Sigmoid colon (tissue), 7 donors: ENCODE results near the gene DMTF1. TPM values are rescaled to one million over a fixed set of nuclear protein-coding genes. Genes with fewer than 3 reads are reported as not detected.
"Not testable (repeated sequence)": the region's sequence is repeated elsewhere in the genome, so short reads cannot be mapped to it uniquely, and the experiment has no call there.

Experiments used
- DNase-seq: peaks from one replicate; pipeline ENCODE4 v3.0.0-alpha.2; 2019
- H3K27ac ChIP-seq, 4 donors: fragments of 200-600 bp; sonication (generic); one replicate each; pipeline ENCODE4 v1.5.1; 2016 to 2019; ENCODE audit warnings: mild to moderate bottlenecking in 1 of 4
- H3K27me3 ChIP-seq, 3 donors: fragments of 200-600 bp; sonication (generic); one replicate each; pipeline ENCODE4 v1.5.1; 2019; ENCODE audit warnings: mild to moderate bottlenecking in 1 of 3
- H3K36me3 ChIP-seq, 4 donors: fragments of 200-600 bp; sonication (generic); one replicate each; pipeline ENCODE4 v1.5.1; 2016 to 2019
- H3K4me1 ChIP-seq, 4 donors: fragments of 200-600 bp; sonication (generic); one replicate each; pipeline ENCODE4 v1.5.1; 2017 to 2019
- H3K4me3 ChIP-seq, 4 donors: fragments of 200-600 bp; sonication (generic); one replicate each; pipeline ENCODE4 v1.5.1; 2017 to 2019; ENCODE audit warnings: mild to moderate bottlenecking in 2 of 4, moderate library complexity in 1 of 4
- H3K9me3 ChIP-seq, 4 donors: fragments of 200-600 bp in 3 of 4; sonication (generic) in 3 of 4; one replicate each; pipeline versions ENCODE4 v1.5.1 to v1.6.1; 2013 to 2019
- CTCF ChIP-seq, 4 experiments: fragments of 450-650 bp in 3 of 4; fragments of 200-600 bp in 1 of 4; IDR thresholded peaks; one replicate each; pipeline ENCODE4 v1.5.1; 2016 to 2019; ENCODE audit warnings: antibody characterized with exemption in 4 of 4, mild to moderate bottlenecking in 3 of 4, moderate library complexity in 2 of 4
- EP300 ChIP-seq, 4 donors: sonication (generic); formaldehyde crosslinking; IDR thresholded peaks; one replicate each; pipeline ENCODE4 v1.6.1; 2017; ENCODE audit warnings: antibody characterized with exemption in 4 of 4
- POLR2A ChIP-seq, 2 donors: fragments of 450-650 bp; IDR thresholded peaks; one replicate each; pipeline ENCODE4 v1.6.1; 2016; ENCODE audit warnings: antibody characterized with exemption in 2 of 2, mild to moderate bottlenecking in 2 of 2, moderate library complexity in 2 of 2
- POLR2AphosphoS5 ChIP-seq, 4 donors: sonication (generic); formaldehyde crosslinking; IDR thresholded peaks; one replicate each; pipeline ENCODE4 v1.6.1; 2017; ENCODE audit warnings: antibody characterized with exemption in 4 of 4
- WGBS, 2 donors: extraction: QIAGEN DNeasy Blood & Tissue Kit; methylation state at CpG; one replicate each; pipeline ENCODE4 v1.1.7; 2013; 5-methylcytosine and 5-hydroxymethylcytosine counted together
- intact Hi-C: fragments of 100-400 bp; cut with DNase I; formaldehyde crosslinking; loops from one replicate; pipeline ENCODE4 v1.15.1; 2023
- polyA plus RNA-seq, 3 donors: library from polyadenylated mRNA; stranded (reverse); fragments of 200-250 nt; gene quantifications; one replicate each; pipeline ENCODE4 v1.2.3, GENCODE V29; 2013
- total RNA-seq, 4 donors: library from RNA; depleted of rRNA; stranded (reverse); fragments of >200 nt; gene quantifications; one replicate each; pipeline ENCODE4 v1.1.0, GENCODE V29; 2016
- donor health status: healthy with polysubstance abuse.
- donor health status: Bipolar disorder and iron deficiency.
- donor health status: healthy.

DMTF1 gene
- total and polyA plus RNA-seq, 7 donors: 10.2 to 134 (median 69.9) TPM

GRCh38 chr7:87110778-87111177, 41.5 kb upstream of the DMTF1 start:
- Histone ChIP-seq H3K4me1 (no peaks in the 10 kb centered on the region), H3K27ac (no peak overlapping the region), H3K4me3 (no peak overlapping the region), H3K9me3 (no peaks in the 10 kb centered on the region), H3K36me3 (no peaks in the 10 kb centered on the region), H3K27me3 (no peaks in the 10 kb centered on the region)
- TF ChIP-seq POLR2AphosphoS5 (IDR thresholded peaks at IDR 0.05): no peak
- TF ChIP-seq POLR2A (IDR thresholded peaks at IDR 0.05): no peak
- no peak for TF ChIP-seq CTCF (IDR thresholded peaks at IDR 0.05)
- TF ChIP-seq EP300 (IDR thresholded peaks at IDR 0.05): no peak
- intact Hi-C loops: no loop called here
- WGBS, 2 donors: 19 to 76% methylated on average over 2 of the region's 2 CpGs
- DNase-seq: no peak

GRCh38 chr7:87111877-87112276, 40.4 kb upstream of the DMTF1 start:
- TF ChIP-seq POLR2AphosphoS5 (IDR thresholded peaks at IDR 0.05) (no peak), CTCF (IDR thresholded peaks at IDR 0.05) (no peak), EP300 (IDR thresholded peaks at IDR 0.05) (no peak), POLR2A (IDR thresholded peaks at IDR 0.05) (no peak)
- 34 to 74% methylated on average over 3 of the region's 3 CpGs for WGBS, 2 donors
- Histone ChIP-seq H3K9me3 (no peaks in the 10 kb centered on the region), H3K4me1 (no peaks in the 10 kb centered on the region), H3K4me3 (no peak overlapping the region), H3K27me3 (no peaks in the 10 kb centered on the region), H3K36me3 (no peaks in the 10 kb centered on the region), H3K27ac (no peak overlapping the region)
- DNase-seq: no peak
- intact Hi-C loops: no loop called here

GRCh38 chr7:87113077-87113476, 39.2 kb upstream of the DMTF1 start:
- DNase-seq: no peak
- intact Hi-C loops: no loop called here
- H3K36me3 ChIP-seq: no peaks in the 10 kb centered on the region
- no peak overlapping the region for H3K27ac ChIP-seq
- H3K4me3 ChIP-seq: no peak overlapping the region
- H3K4me1 ChIP-seq: no peaks in the 10 kb centered on the region
- no peaks in the 10 kb centered on the region for H3K9me3 ChIP-seq
- WGBS, 2 donors: 87 to 96% methylated on average over 1 of the region's 1 CpG
- no peak for TF ChIP-seq POLR2AphosphoS5 (IDR thresholded peaks at IDR 0.05)
- no peak for TF ChIP-seq POLR2A (IDR thresholded peaks at IDR 0.05)
- no peak for TF ChIP-seq CTCF (IDR thresholded peaks at IDR 0.05)
- TF ChIP-seq EP300 (IDR thresholded peaks at IDR 0.05): no peak
- H3K27me3 ChIP-seq: no peaks in the 10 kb centered on the region

GRCh38 chr7:87113904-87114303, 38.3 kb upstream of the DMTF1 start:
- 91 to 94% methylated on average over 3 of the region's 3 CpGs for WGBS, 2 donors
- intact Hi-C loops, H3K27me3 ChIP-seq, DNase-seq, H3K4me3 ChIP-seq, H3K27ac ChIP-seq, H3K9me3 ChIP-seq, H3K4me1 ChIP-seq, H3K36me3 ChIP-seq: not testable (repeated sequence)

- H3K4me1 ChIP-seq, H3K27ac ChIP-seq, H3K27me3 ChIP-seq, H3K36me3 ChIP-seq, intact Hi-C loops, DNase-seq, H3K4me3 ChIP-seq, H3K9me3 ChIP-seq: not testable (repeated sequence)
- WGBS, 2 donors: 75 to 82% methylated on average over 2 of the region's 2 CpGs
These were observed 36.5 kb upstream of the DMTF1 start for GRCh38 chr7:87115772-87116171.

- TF ChIP-seq POLR2A (IDR thresholded peaks at IDR 0.05) (no peak), CTCF (IDR thresholded peaks at IDR 0.05) (no peak), EP300 (IDR thresholded peaks at IDR 0.05) (no peak), POLR2AphosphoS5 (IDR thresholded peaks at IDR 0.05) (no peak)
- DNase-seq: no peak
- Histone ChIP-seq H3K9me3 (no peaks in the 10 kb centered on the region), H3K4me3 (no peak overlapping the region), H3K27ac (no peak overlapping the region), H3K4me1 (no peaks in the 10 kb centered on the region), H3K27me3 (no peaks in the 10 kb centered on the region), H3K36me3 (no peaks in the 10 kb centered on the region)
- intact Hi-C loops: no loop called here
- WGBS, 2 donors: 81 to 91% methylated on average over 1 of the region's 1 CpG
These were observed 35.9 kb upstream of the DMTF1 start for GRCh38 chr7:87116315-87116714.
